ENCODE results near the gene KIF24. TPM values are rescaled to one million over a fixed set of nuclear protein-coding genes. Genes with fewer than 3 reads are reported as not detected.

KIF24 gene
- total RNA-seq, 6 experiments from 2014 or later, result 0.14 to 0.74 (median 0.24) TPM

- Histone ChIP-seq H3K4me3 (no peak overlapping the region), H3K27me3 (no peaks in the 10 kb centered on the region), H3K27ac (no peak overlapping the region), H3K4me1 (peaks cover 0 to 29% (median 6%) of the 10 kb centered on the region in 4 donors), H3K9me3 (no peaks in the 10 kb centered on the region), H3K36me3 (peaks cover 0 to 10% (median 3%) of the 10 kb centered on the region in 4 donors)
- WGBS (ENCODE audit: insufficient coverage, low coverage, low lambda C conversion rate, missing lambda C conversion rate), result 75% methylated on average over 3 of the region's 4 CpGs
- no peak for TF ChIP-seq CTCF (IDR thresholded peaks at IDR 0.05)
- TF ChIP-seq POLR2A (IDR thresholded peaks at IDR 0.05), result no peak
- no peak for DNase-seq
- no peak for ATAC-seq
- intact Hi-C loops (cut with DNase I), result loop anchor here in 1 of 2 donors (5.0 kb wide), 1 partner anchor 37 kb away; no protein-coding TSS in a partner anchor
Observed at GRCh38 chr9:34335376-34335775, 6.3 kb upstream of the KIF24 start.

GRCh38 chr9:34334916-34335315, 5.8 kb upstream of the KIF24 start:
- DNase-seq (no peak), ATAC-seq (no peak)
- peaks cover 0 to 10% (median 2%) of the 10 kb centered on the region in 4 donors for H3K36me3 ChIP-seq
- TF ChIP-seq CTCF (IDR thresholded peaks at IDR 0.05) (no peak), POLR2A (IDR thresholded peaks at IDR 0.05) (no peak)
- no peak overlapping the region for H3K4me3 ChIP-seq
- peaks cover 0 to 32% (median 6%) of the 10 kb centered on the region in 4 donors for H3K4me1 ChIP-seq
- H3K27me3 ChIP-seq, result no peaks in the 10 kb centered on the region
- WGBS (ENCODE audit: insufficient coverage, low coverage, low lambda C conversion rate, missing lambda C conversion rate), result no CpG with 5 or more reads among the region's 2 CpGs
- no peaks in the 10 kb centered on the region for H3K9me3 ChIP-seq
- peak overlapping the region in 1 of 3 donors; percentile 16 for H3K27ac ChIP-seq
- intact Hi-C loops (cut with DNase I), result loop anchor here (5.0 kb wide), 2 partner anchors 37 to 42 kb away; partner anchors contain the start of gene MYORG (in 1 of the 2)

- Histone ChIP-seq H3K4me1 (peaks cover 0 to 32% (median 6%) of the 10 kb centered on the region in 4 donors), H3K27me3 (no peaks in the 10 kb centered on the region), H3K4me3 (no peak overlapping the region), H3K36me3 (peaks cover 0 to 6% (median 2%) of the 10 kb centered on the region in 4 donors), H3K9me3 (no peaks in the 10 kb centered on the region), H3K27ac (peak overlapping the region in 1 of 3 donors; percentile 16)
- DNase-seq (no peak), ATAC-seq (no peak)
- WGBS (ENCODE audit: insufficient coverage, low coverage, low lambda C conversion rate, missing lambda C conversion rate), result 27% methylated on average over 1 of the region's 1 CpG
- intact Hi-C loops (cut with DNase I), result loop anchor here in 1 of 2 donors (5.0 kb wide), 1 partner anchor 43 kb away; the partner anchor contains the start of gene MYORG
- TF ChIP-seq POLR2A (IDR thresholded peaks at IDR 0.05), result no peak
- TF ChIP-seq CTCF (IDR thresholded peaks at IDR 0.05), result no peak
Observed at GRCh38 chr9:34334337-34334824, 5.3 kb upstream of the KIF24 start.

GRCh38 chr9:34333836-34334235, 4.8 kb upstream of the KIF24 start:
- Histone ChIP-seq H3K27me3 (no peaks in the 10 kb centered on the region), H3K9me3 (no peaks in the 10 kb centered on the region), H3K4me3 (no peak overlapping the region), H3K36me3 (peaks cover 0 to under 1% (median 0%) of the 10 kb centered on the region in 4 donors), H3K4me1 (peaks cover 0 to 28% (median 5%) of the 10 kb centered on the region in 4 donors), H3K27ac (no peak overlapping the region)
- ATAC-seq (no peak), DNase-seq (no peak)
- intact Hi-C loops (cut with DNase I), result loop anchor here in 1 of 2 donors (5.0 kb wide), 1 partner anchor 43 kb away; the partner anchor contains the start of gene MYORG
- 45% methylated on average over 3 of the region's 3 CpGs for WGBS (ENCODE audit: insufficient coverage, low coverage, low lambda C conversion rate, missing lambda C conversion rate)
- TF ChIP-seq CTCF (IDR thresholded peaks at IDR 0.05), result no peak
- no peak for TF ChIP-seq POLR2A (IDR thresholded peaks at IDR 0.05)
